Liver (tissue), 9 donors: Measurements from ENCODE around the gene SLC16A8. TPM values are rescaled to one million over a fixed set of nuclear protein-coding genes. Genes with fewer than 3 reads are reported as not detected.

Experiments used
- DNase-seq: peaks from one replicate; pipeline ENCODE4 v3.0.0-alpha.2; 2017; ENCODE audit warnings: low spot score
- H3K27ac ChIP-seq, 2 donors: one replicate each; pipeline ENCODE4 v1.7.0; 2013; ENCODE audit warnings: inconsistent platforms in 2 of 2, low read length in 2 of 2, control low read depth in 1 of 2, low read depth in 1 of 2, mild to moderate bottlenecking in 1 of 2
- H3K27me3 ChIP-seq, 4 donors: one replicate each; pipeline versions ENCODE4 v1.6.1 to v1.7.0; 2013; ENCODE audit warnings: low read length in 3 of 4, inconsistent platforms in 1 of 4, mild to moderate bottlenecking in 1 of 4, moderate library complexity in 1 of 4; ENCODE audit not compliant: control insufficient read depth in 4 of 4, insufficient read depth in 4 of 4
- H3K36me3 ChIP-seq, 4 donors: one replicate each; pipeline versions ENCODE4 v1.6.1 to v1.7.0; 2013; ENCODE audit warnings: low read length in 3 of 4, mild to moderate bottlenecking in 3 of 4, low read depth in 1 of 4, moderate library complexity in 1 of 4; ENCODE audit not compliant: control insufficient read depth in 4 of 4, insufficient read depth in 3 of 4
- H3K4me1 ChIP-seq, 4 donors: one replicate each; pipeline versions ENCODE4 v1.6.1 to v1.7.0; 2013; ENCODE audit warnings: low read length in 3 of 4, mild to moderate bottlenecking in 3 of 4, moderate library complexity in 1 of 4; ENCODE audit not compliant: control insufficient read depth in 4 of 4, insufficient read depth in 4 of 4
- H3K4me3 ChIP-seq, 3 donors: one replicate each; pipeline versions ENCODE4 v1.6.1 to v1.7.0; 2013; ENCODE audit warnings: low read length in 3 of 3, control low read depth in 1 of 3, low read depth in 1 of 3, mild to moderate bottlenecking in 1 of 3
- H3K9ac ChIP-seq, 2 donors: one replicate each; pipeline ENCODE4 v1.7.0; 2013; ENCODE audit warnings: low read length in 2 of 2, mild to moderate bottlenecking in 2 of 2, moderate library complexity in 2 of 2, control low read depth in 1 of 2, low read depth in 1 of 2
- H3K9me3 ChIP-seq, 4 donors: one replicate each; pipeline versions ENCODE4 v1.6.1 to v1.7.0; 2013; ENCODE audit warnings: low read length in 3 of 4; ENCODE audit not compliant: control insufficient read depth in 4 of 4
- CTCF ChIP-seq: fragments of 150-350 bp; IDR thresholded peaks from 2 replicates; pipeline ENCODE4 v1.5.1; 2017; ENCODE audit warnings: improper control_type of control experiment, low read depth, low read length; ENCODE audit not compliant: missing input control
- EGR1 ChIP-seq, 2 donors: IDR thresholded peaks; 2 replicates each; pipeline ENCODE4 v1.6.1; 2016 to 2018; ENCODE audit warnings: antibody characterized with exemption in 2 of 2, low read depth in 2 of 2
- FOXA1 ChIP-seq: IDR thresholded peaks from 2 replicates; pipeline ENCODE4 v1.6.1; 2016; ENCODE audit warnings: antibody characterized with exemption
- GABPA ChIP-seq, 2 donors: IDR thresholded peaks in 1 of 2; conservative IDR thresholded peaks in 1 of 2; 2 replicates each; pipeline ENCODE4 v1.6.1; 2016; ENCODE audit warnings: antibody characterized with exemption in 2 of 2, mild to moderate bottlenecking in 1 of 2, moderate library complexity in 1 of 2
- HNF4A ChIP-seq, 2 donors: conservative IDR thresholded peaks; 2 replicates each; pipeline ENCODE4 v1.6.1; 2016; ENCODE audit warnings: antibody characterized with exemption in 2 of 2, mild to moderate bottlenecking in 2 of 2
- HNF4G ChIP-seq: IDR thresholded peaks from 2 replicates; pipeline ENCODE4 v1.6.1; 2016; ENCODE audit warnings: antibody characterized with exemption
- NR2F2 ChIP-seq: IDR thresholded peaks from 2 replicates; pipeline ENCODE4 v1.6.1; 2016; ENCODE audit warnings: antibody characterized with exemption
- RAD21 ChIP-seq, 2 donors: IDR thresholded peaks; 2 replicates each; pipeline ENCODE4 v1.6.1; 2016; ENCODE audit warnings: antibody characterized with exemption in 2 of 2, mild to moderate bottlenecking in 2 of 2
- RXRA ChIP-seq, 2 donors: IDR thresholded peaks; 2 replicates each; pipeline ENCODE4 v1.6.1; 2017 to 2018; ENCODE audit warnings: antibody characterized with exemption in 2 of 2, mild to moderate bottlenecking in 1 of 2
- SP1 ChIP-seq: IDR thresholded peaks from 2 replicates; pipeline ENCODE4 v1.6.1; 2018; ENCODE audit warnings: antibody characterized with exemption, mild to moderate bottlenecking
- WGBS: extraction: QIAGEN DNeasy Blood & Tissue Kit; methylation state at CpG from one replicate; pipeline ENCODE4 v1.1.7; 2013; 5-methylcytosine and 5-hydroxymethylcytosine counted together
- polyA plus RNA-seq, 2 donors: library from polyadenylated mRNA; stranded (reverse) in 1 of 2; unstranded in 1 of 2; fragments of 200-250 nt in 1 of 2; fragments of >200 nt in 1 of 2; fragmentation: Nextera tagmentation in 1 of 2; extraction: Ambion mirVana in 1 of 2; gene quantifications; one replicate each; pipeline versions ENCODE4 v1.2.1 to v1.2.3, GENCODE V29; 2013 to 2015
- total RNA-seq, 2 donors: library from RNA; depleted of rRNA; stranded (reverse); fragments of >200 nt; gene quantifications; one replicate each; pipeline ENCODE4 v1.2.3, GENCODE V29; 2014
- donor health status: healthy.
- donor health status: healthy.
- donor health status: healthy.
- donor health status: healthy.
- donor health status: healthy.

SLC16A8 gene
- total and polyA plus RNA-seq, 4 donors, result 0.10 TPM; not detected in 3

GRCh38 chr22:38034884-38035529 is 49.0 kb downstream of the SLC16A8 start:
- Histone ChIP-seq H3K27ac (peak overlapping the region in 1 of 2 donors; percentile 72), H3K4me1 (peaks cover 0 to 4% (median under 1%) of the 10 kb centered on the region in 4 donors), H3K4me3 (no peak overlapping the region), H3K27me3 (no peaks in the 10 kb centered on the region), H3K36me3 (no peaks in the 10 kb centered on the region), H3K9ac (no peak overlapping the region), H3K9me3 (no peaks in the 10 kb centered on the region)
- DNase-seq, result no peak
- no peak for TF ChIP-seq RXRA (IDR thresholded peaks at IDR 0.05)
- TF ChIP-seq NR2F2, result no peak
- TF ChIP-seq FOXA1, result no peak
- no peak for TF ChIP-seq SP1
- TF ChIP-seq HNF4G, result no peak
- no peak for TF ChIP-seq GABPA (IDR thresholded peaks at IDR 0.05 in 1 of 2, conservative IDR thresholded peaks at IDR 0.05 in 1 of 2)
- WGBS, result 88% methylated on average over 11 of the region's 11 CpGs

GRCh38 chr22:38034278-38034882 is 49.6 kb downstream of the SLC16A8 start:
- no peak for TF ChIP-seq RXRA (IDR thresholded peaks at IDR 0.05)
- TF ChIP-seq EGR1 (IDR thresholded peaks at IDR 0.05; ENCODE audit: low read depth in 2 of 2), result no peak
- TF ChIP-seq GABPA (IDR thresholded peaks at IDR 0.05 in 1 of 2, conservative IDR thresholded peaks at IDR 0.05 in 1 of 2), result no peak
- TF ChIP-seq NR2F2, result peak; percentile 78
- no peak for TF ChIP-seq CTCF
- TF ChIP-seq HNF4A (conservative IDR thresholded peaks at IDR 0.05), result no peak
- no peak for TF ChIP-seq RAD21 (IDR thresholded peaks at IDR 0.05)
- Histone ChIP-seq H3K27ac (peak overlapping the region; percentile 19 to 72), H3K9ac (no peak overlapping the region), H3K27me3 (no peaks in the 10 kb centered on the region), H3K36me3 (no peaks in the 10 kb centered on the region), H3K9me3 (no peaks in the 10 kb centered on the region), H3K4me1 (peaks cover 0 to 4% (median under 1%) of the 10 kb centered on the region in 4 donors), H3K4me3 (no peak overlapping the region)
- no peak for DNase-seq
- WGBS, result 72% methylated on average over 15 of the region's 15 CpGs

- H3K9me3 ChIP-seq, result no peaks in the 10 kb centered on the region
- no peak overlapping the region for H3K9ac ChIP-seq
- H3K4me1 ChIP-seq, result peaks cover 0 to 4% (median under 1%) of the 10 kb centered on the region in 4 donors
- no peak overlapping the region for H3K4me3 ChIP-seq
- no peak for DNase-seq
- H3K27me3 ChIP-seq, result no peaks in the 10 kb centered on the region
- 81% methylated on average over 27 of the region's 27 CpGs for WGBS
- peak overlapping the region; percentile 41 to 72 for H3K27ac ChIP-seq
- H3K36me3 ChIP-seq, result no peaks in the 10 kb centered on the region
- TF ChIP-seq RXRA (IDR thresholded peaks at IDR 0.05), result peak in 1 of 2 donors; percentile 2
- TF ChIP-seq EGR1 (IDR thresholded peaks at IDR 0.05; ENCODE audit: low read depth in 2 of 2), result no peak
Observed at GRCh38 chr22:38033522-38034277, 50.3 kb downstream of the SLC16A8 start.
